Kidney glomerular epithelial cell (primary cell): ENCODE measurements around the gene CEACAM3.
A peak's percentile ranks its signal among the peaks of the same experiment; 100 is the strongest.
"Not testable (repeated sequence)": the region's sequence is repeated elsewhere in the genome, so short reads cannot be mapped to it uniquely, and the experiment has no call there.

ENCODE experiments used
- DNase-seq: peaks from one replicate; lab custom pipeline; 2025; lab: John Stamatoyannopoulos, UW

Gene CEACAM3

GRCh38 chr19:41796362-41796761 is at the start of gene CEACAM3:
TSS of gene CEACAM3 (plus strand) at chr19:41796587. CDS start at chr19:41796678, 91 bp downstream.
- DNase-seq = no peak

- DNase-seq = peak; percentile 15
Observed at GRCh38 chr19:41746593-41747227, 49.7 kb upstream of the CEACAM3 start.

GRCh38 chr19:41748012-41748411 is 48.4 kb upstream of the CEACAM3 start:
- no peak for DNase-seq

DNA sequence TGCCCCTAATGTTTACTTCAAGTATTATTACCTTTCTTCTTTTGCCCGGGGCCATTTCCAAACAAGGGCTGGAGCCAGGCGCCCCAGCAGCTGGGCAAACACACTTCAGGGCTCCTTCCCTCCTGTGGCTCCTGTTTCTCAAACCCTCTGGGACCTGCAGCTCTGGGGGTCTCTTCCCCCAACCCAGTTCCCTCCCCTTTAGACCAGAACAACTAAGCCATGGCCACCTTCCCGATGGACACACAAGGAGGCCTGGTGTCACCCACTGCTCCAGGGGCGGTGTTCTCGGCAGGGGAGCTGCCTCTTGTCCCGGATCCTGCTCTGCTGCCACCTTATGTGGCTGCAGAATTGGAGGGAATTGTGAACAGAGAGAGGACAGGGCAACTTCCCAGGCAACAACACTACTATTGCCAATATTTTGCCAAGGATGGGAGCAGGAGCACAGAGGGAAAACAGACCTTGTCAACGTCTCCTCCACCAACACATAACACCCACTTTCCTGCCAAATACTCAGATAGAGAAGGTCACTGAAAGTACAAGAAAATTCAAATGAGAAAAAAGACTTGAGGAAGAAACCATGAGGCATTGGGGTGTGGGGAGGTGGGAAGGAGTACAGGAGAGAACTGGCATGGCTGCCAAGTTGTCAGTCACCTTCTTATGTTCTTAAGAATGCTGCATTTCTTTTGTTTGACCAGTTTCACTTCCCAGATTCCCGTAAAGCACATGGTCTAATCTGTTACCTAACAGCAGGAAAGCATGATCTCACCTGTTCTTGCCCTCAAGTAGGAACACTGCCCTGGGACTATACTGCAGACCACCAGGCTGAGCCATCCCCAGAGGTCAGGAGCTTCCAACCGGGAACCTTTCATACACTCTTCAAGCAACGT is 45.9 kb upstream of the CEACAM3 start:
- not testable (repeated sequence) for DNase-seq

- DNase-seq = no peak
Observed at GRCh38 chr19:41753159-41753558, 43.2 kb upstream of the CEACAM3 start.

DNA sequence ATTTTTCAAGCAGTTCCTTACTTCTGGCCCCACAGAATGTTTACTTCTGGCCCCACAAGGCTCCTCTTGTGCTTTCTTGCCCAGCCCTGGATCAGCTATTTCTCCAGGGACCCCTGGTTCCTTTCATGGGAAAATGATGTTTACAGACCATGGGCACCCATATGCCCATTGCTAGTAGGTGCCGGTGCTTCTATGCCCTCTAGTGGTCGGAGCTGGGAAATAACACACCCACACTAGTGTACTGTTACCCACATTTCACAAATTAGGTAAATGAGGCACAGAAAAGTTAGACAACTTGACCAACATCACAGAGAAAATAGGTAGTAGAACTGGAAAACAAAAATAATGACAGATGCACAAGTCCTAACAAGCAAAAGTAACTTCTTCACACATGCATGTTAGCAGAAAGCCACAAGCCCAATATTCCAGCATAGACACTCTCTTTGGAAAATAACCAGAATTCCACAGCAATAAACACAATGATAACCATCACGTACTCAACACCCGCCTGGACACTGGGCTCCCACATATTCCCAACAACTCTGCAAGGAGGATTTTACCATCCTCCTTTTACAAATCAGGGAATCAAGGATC is 42.4 kb upstream of the CEACAM3 start:
- peak; percentile 35 for DNase-seq

GRCh38 chr19:41755328-41755913 is 41.0 kb upstream of the CEACAM3 start, which contains the start of gene CEACAM6:
TSS of gene CEACAM6 (plus strand) at chr19:41755530. CDS start at chr19:41755639, 109 bp downstream.
- no peak for DNase-seq

GRCh38 chr19:41758846-41759245 is 37.5 kb upstream of the CEACAM3 start:
- no peak for DNase-seq

GRCh38 chr19:41767115-41767514 is 29.3 kb upstream of the CEACAM3 start:
- DNase-seq = no peak

DNA sequence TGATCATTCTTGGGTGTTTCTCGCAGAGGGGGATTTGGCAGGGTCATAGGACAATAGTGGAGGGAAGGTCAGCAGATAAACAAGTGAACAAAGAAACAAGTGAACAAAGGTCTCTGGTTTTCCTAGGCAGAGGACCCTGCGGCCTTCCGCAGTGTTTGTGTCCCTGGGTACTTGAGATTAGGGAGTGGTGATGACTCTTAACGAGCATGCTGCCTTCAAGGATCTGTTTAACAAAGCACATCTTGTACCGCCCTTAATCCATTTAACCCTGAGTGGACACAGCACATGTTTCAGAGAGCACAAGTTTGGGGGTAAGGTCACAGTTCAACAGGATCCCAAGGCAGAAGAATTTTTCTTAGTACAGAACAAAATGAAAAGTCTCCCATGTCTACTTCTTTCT is 28.3 kb upstream of the CEACAM3 start:
- not testable (repeated sequence) for DNase-seq

DNA sequence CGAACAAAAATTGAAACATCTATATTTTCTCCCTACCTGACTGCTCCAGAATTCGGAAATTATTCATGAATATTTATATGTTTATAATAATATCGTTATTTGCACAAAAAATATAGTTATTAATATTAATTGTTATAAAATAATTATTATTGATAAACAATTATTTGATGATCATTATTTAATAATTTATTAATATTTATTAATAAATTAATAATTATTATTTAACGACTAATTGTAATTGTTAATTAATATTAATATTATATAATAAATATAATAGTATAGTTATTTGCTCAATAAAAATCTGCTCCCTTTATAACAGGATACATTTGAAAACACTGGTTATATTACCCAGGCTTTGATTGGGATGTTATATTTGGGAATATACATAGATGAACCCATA is 26.8 kb upstream of the CEACAM3 start:
- no peak for DNase-seq

- DNase-seq = no peak
Observed at GRCh38 chr19:41771410-41771809, 25.0 kb upstream of the CEACAM3 start.

- no peak for DNase-seq
Observed at GRCh38 chr19:41774515-41774980, 21.8 kb upstream of the CEACAM3 start.

DNA sequence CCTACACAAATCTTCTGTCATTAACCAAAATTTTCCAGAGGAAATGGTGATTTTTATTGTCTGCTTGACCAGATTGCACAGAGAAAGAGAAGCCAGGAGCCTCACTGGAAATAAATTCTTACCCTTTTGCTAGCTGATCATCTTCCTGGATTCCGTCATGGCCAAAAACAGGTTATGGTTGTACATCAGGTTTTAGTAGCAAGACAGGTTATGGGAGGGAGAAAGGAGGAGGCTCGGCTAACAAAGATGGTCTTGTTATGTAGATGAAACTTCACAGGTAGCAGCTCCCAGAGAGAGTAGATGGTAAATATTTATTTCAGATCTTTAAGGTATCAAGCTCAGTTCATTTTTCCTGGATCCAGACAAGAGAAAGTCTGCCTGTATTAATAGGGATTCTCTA is 19.7 kb upstream of the CEACAM3 start:
- DNase-seq = no peak

GRCh38 chr19:41783612-41784011 is 12.8 kb upstream of the CEACAM3 start:
- no peak for DNase-seq

- DNase-seq = no peak
Observed at GRCh38 chr19:41784312-41784711, 12.1 kb upstream of the CEACAM3 start.

DNA sequence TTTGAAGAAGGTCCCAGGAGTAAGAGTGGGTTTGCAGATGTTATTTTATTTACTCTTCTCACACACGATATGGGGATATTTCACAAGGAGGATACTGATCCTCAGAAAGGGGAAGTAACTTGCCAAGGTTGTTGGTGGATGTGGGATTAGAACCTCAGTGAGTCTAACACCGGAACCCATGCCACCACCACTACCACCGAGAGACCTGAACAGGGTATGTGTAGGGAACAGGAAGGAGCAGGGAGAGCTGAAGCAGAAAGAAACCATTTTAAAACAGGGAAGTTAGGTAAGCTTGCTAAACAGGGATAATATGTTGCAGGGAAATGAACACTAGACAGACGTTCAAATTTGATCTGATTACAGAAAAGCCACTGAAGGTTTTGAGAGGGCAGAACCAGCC is 11.6 kb upstream of the CEACAM3 start:
- no peak for DNase-seq

GRCh38 chr19:41785653-41786052 is 10.7 kb upstream of the CEACAM3 start:
- peak; percentile 36 for DNase-seq

DNA sequence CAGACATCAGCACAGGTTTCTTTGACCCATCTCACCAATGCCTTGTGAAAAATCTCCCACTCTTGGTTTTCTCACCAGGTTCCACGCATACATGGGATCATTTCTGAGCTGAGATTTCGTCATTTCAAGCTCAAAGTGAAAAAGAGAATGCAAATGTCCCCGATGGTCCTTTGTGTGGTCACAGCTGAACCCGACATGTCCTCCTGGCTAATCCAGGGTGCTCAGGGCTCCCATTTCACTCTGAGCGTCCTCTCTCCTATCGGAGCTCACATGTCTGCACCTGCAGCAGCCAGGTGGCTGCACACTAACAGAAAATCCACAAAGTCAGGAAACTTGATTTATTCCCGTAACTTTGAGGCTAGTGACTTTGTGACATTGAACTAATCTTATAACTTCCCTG is 9.3 kb upstream of the CEACAM3 start:
- DNase-seq = no peak

DNA sequence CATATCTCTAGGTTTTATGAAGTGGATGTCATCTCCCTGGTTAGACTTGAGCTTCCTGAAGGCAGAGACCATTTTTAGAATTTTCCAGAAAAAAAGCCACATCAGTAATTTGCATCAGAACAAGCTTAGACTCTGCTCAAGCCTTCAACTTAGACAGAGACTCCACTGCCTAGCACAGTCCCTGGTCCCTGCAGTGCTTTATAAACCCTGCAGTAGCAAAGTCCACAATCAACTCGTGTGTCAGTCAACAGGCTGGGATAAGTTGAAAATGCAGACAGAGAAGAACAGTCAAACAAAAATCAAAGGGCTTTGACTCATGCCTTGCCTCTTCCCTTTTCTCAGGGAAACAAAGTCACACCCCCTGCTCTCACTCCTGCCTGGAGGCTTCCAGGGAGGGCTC is 7.9 kb upstream of the CEACAM3 start:
- DNase-seq = not testable (repeated sequence)

DNA sequence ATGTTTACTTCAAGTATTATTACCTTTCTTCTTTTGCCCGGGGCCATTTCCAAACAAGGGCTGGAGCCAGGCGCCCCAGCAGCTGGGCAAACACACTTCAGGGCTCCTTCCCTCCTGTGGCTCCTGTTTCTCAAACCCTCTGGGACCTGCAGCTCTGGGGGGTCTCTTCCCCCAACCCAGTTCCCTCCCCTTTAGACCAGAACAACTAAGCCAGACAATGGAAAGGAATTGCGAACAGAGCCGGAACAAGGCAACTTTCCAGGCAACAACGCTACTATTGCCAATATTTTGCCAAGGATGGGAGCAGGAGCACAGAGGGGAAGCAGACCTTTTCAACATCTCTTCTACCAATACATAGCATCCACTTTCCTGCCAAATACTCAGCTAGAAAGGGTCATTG is 7.3 kb upstream of the CEACAM3 start:
- not testable (repeated sequence) for DNase-seq
